H1 (cell line): Measurements from ENCODE around the gene TMEM138. TPM values are rescaled to one million over a fixed set of nuclear protein-coding genes. Genes with fewer than 3 reads are reported as not detected.

Experiments used
- CHD1 ChIP-seq: IDR thresholded peaks from 2 replicates; pipeline ENCODE4 v1.6.1; 2012; ENCODE audit warnings: low read depth, low read length, improper control_type of control experiment
- CHD2 ChIP-seq: IDR thresholded peaks from 2 replicates; pipeline ENCODE4 v1.6.1; 2012; ENCODE audit warnings: low read length, improper control_type of control experiment
- MAX ChIP-seq: IDR thresholded peaks from 2 replicates; pipeline ENCODE4 v1.6.1; 2012; ENCODE audit warnings: inconsistent platforms
- RBBP5 ChIP-seq: IDR thresholded peaks from 2 replicates; pipeline ENCODE4 v1.7.1; 2012; ENCODE audit warnings: low read depth, mild to moderate bottlenecking, inconsistent platforms, low read length, moderate library complexity, borderline replicate concordance
- SIX5 ChIP-seq: IDR thresholded peaks from 2 replicates; pipeline ENCODE4 v1.6.1; 2011; ENCODE audit warnings: mild to moderate bottlenecking, low read depth, low read length
- USF2 ChIP-seq: IDR thresholded peaks from 2 replicates; pipeline ENCODE4 v1.6.1; 2011; ENCODE audit warnings: low read length, improper control_type of control experiment
- polyA plus RNA-seq, 7 experiments: library from polyadenylated mRNA; depleted of rRNA in 3 of 7; stranded (reverse) in 5 of 7; unstranded in 2 of 7; fragments of >200 nt in 5 of 7; fragments of 200-250 nt in 2 of 7; gene quantifications; 1 replicate in 5 of 7; 2 replicates in 1 of 7; 4 replicates in 1 of 7; pipeline versions ENCODE4 v1.2.1 to v1.2.3, GENCODE V29; 2011 to 2013; ENCODE audit warnings: missing spikeins in 2 of 7, mixed read lengths in 2 of 7
- total RNA-seq: library from RNA; stranded (reverse); fragmentation: NEBNext Ultra II Directional; extraction: Animal tissue kit (Norgen Biotek cat#: 25700); gene quantifications from 2 replicates; pipeline ENCODE4 v1.2.1, GENCODE V29; 2021

The TMEM138 gene
- total and polyA plus RNA-seq, 2 of the 8 experiments (the other 6 are each of a cell fraction or from before 2014, with no cell fraction given) = 32.9 to 59.0 TPM

GRCh38 chr11:61357233-61357893 lies 4.8 kb upstream of the TMEM138 start (continued):
- TF ChIP-seq USF2 (no peak), SIX5 (no peak), RBBP5 (no peak), MAX (no peak), CHD1 (no peak), CHD2 (no peak)
